ENCODE results near the gene ZC3H12C.

- TF ChIP-seq CTCF (IDR thresholded peaks at IDR 0.05; ENCODE audit: low read length) (no peak), EZH2 (IDR thresholded peaks at IDR 0.05; ENCODE audit: borderline replicate concordance, low read length) (no peak)
These were observed 66.8 kb downstream of the ZC3H12C start for GRCh38 chr11:110160016-110160415.

All from OCI-LY1 (cell line).